ENCODE data around the gene PRRC2C. TPM values are rescaled to one million over a fixed set of nuclear protein-coding genes. Genes with fewer than 3 reads are reported as not detected.

The PRRC2C gene
- total RNA-seq, 2 donors from 2014 or later: 136 to 142 TPM

DNA sequence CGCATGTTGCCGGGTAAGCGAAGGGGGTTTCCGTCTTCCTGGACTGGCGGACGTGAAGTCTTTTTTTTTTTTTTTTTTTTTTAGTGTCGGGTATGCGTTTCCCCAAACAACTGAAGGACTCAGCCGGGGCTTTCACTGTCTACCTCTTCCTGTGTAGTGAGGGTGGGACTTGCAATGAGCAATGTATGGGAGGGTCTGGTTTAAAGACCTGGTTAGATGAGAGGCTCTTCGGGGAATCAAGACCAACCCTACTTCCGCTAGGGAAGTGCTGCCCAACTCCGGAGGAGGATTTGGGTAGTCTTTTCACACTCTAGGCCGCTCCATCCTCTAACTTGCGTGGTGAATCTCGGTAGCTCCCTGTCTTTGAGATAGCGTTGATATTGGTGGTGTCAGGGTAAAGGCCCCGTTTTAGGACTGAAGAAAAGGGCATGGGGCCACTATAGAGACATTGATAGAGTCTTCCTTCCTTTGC is 754 bp downstream of the PRRC2C start:
- Histone ChIP-seq H3K4me3 (peak overlapping the region; percentile 89), H3K36me3 (no peaks in the 10 kb centered on the region), H3K4me1 (peaks cover 15% of the 10 kb centered on the region), H3K9ac (ENCODE audit: low read depth in 2 of 2, low read length in 2 of 2) (peak overlapping the region; percentile 95 to 98), H3K27ac (peak overlapping the region; percentile 100), H3K9me3 (no peaks in the 10 kb centered on the region), H3K27me3 (no peaks in the 10 kb centered on the region)
- intact Hi-C loops (cut with DNase I): no loop called here
- peak; percentile 45 for DNase-seq
- TF ChIP-seq, protein P1, sequence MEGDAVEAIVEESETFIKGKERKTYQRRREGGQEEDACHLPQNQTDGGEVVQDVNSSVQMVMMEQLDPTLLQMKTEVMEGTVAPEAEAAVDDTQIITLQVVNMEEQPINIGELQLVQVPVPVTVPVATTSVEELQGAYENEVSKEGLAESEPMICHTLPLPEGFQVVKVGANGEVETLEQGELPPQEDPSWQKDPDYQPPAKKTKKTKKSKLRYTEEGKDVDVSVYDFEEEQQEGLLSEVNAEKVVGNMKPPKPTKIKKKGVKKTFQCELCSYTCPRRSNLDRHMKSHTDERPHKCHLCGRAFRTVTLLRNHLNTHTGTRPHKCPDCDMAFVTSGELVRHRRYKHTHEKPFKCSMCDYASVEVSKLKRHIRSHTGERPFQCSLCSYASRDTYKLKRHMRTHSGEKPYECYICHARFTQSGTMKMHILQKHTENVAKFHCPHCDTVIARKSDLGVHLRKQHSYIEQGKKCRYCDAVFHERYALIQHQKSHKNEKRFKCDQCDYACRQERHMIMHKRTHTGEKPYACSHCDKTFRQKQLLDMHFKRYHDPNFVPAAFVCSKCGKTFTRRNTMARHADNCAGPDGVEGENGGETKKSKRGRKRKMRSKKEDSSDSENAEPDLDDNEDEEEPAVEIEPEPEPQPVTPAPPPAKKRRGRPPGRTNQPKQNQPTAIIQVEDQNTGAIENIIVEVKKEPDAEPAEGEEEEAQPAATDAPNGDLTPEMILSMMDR (IDR thresholded peaks at IDR 0.05): no peak

DNA sequence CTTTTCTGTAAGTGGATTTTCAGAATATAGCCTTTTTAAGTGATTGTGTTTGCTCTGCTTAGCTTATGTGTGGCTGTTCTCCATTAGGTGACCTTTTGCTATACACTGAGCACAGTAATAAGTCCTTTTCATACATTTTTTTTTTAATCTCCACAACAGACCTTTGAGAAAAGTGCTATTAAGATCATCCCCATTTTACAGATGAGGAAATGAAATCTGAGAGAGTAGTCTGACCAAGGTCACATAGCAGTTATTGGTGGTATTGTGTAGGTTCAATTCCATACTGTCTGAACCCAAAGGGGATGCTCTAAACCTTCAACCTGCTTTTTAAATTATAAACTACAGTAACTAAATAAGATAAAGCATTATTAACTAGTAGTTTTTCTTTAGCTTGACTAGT is 1.7 kb downstream of the PRRC2C start:
- intact Hi-C loops (cut with DNase I): no loop called here
- Histone ChIP-seq H3K4me1 (peaks cover 15% of the 10 kb centered on the region), H3K4me3 (peak overlapping the region; percentile 89), H3K27me3 (no peaks in the 10 kb centered on the region), H3K27ac (no peak overlapping the region), H3K36me3 (no peaks in the 10 kb centered on the region), H3K9me3 (no peaks in the 10 kb centered on the region), H3K9ac (ENCODE audit: low read depth in 2 of 2, low read length in 2 of 2) (peak overlapping the region in 1 of 2 donors; percentile 98)
- TF ChIP-seq, protein P1 (IDR thresholded peaks at IDR 0.05): no peak
- no peak for DNase-seq

DNA sequence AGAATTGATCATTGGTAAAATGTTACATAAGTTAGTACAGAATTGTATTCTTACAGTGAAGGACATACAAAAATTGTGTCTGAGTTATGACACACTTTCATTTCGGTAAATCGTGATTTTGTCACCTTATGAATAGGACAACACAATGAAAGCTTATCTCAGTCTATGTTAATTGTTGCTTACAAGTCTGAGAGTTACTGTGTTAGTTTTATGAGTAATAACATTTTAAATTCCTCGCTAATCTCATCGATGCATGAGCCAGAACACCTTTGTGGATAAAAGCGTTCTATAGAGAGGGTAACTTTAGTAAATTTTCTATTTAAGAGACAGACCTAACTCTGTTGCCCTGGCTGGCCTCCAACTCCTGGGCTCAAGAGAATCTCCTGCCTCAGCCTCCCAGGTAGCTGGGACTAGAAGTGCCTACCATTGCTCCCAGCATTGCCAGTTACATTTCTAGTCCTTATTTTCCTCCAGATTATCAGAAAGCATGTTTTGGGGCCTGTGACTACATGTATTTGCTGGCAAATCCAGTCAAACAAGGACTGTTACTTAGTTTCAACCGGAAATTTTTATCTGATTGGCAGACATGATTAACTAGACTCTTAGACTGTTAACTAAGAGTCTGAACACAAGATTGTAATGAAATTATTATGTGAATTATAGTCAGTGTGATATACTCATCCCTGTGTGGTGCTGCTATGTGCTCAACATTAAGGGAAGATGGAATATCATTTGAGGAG is 3.0 kb downstream of the PRRC2C start:
- H3K9ac ChIP-seq (ENCODE audit: low read depth in 2 of 2, low read length in 2 of 2): no peak overlapping the region
- H3K9me3 ChIP-seq: no peaks in the 10 kb centered on the region
- no peaks in the 10 kb centered on the region for H3K36me3 ChIP-seq
- no peak for DNase-seq
- intact Hi-C loops (cut with DNase I): no loop called here
- TF ChIP-seq, protein P1 (IDR thresholded peaks at IDR 0.05): no peak
- H3K27ac ChIP-seq: no peak overlapping the region
- H3K27me3 ChIP-seq: no peaks in the 10 kb centered on the region
- peaks cover 15% of the 10 kb centered on the region for H3K4me1 ChIP-seq
- H3K4me3 ChIP-seq: no peak overlapping the region

DNA sequence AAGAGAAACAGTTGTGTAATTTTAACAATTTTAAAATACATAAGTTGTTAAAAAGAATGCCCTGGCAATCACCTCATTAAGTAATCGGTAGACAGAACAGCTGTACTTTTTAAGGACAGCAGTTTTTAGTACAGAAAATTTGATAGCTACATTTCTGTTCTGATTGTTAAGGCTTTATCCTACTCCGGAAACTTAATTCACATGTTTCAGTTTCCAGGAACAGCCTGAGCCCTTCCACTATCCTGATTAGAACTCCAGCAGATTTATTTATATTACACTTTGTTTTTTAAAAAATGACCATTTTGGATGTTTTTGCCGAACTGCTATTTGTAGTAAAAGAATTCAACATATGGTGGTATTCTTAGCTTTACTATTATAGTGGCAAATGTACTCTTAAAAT is 8.7 kb downstream of the PRRC2C start:
- DNase-seq: no peak
- Histone ChIP-seq H3K9ac (ENCODE audit: low read depth in 2 of 2, low read length in 2 of 2) (no peak overlapping the region), H3K27me3 (no peaks in the 10 kb centered on the region), H3K27ac (no peak overlapping the region), H3K4me1 (peaks cover 4% of the 10 kb centered on the region), H3K9me3 (no peaks in the 10 kb centered on the region), H3K36me3 (no peaks in the 10 kb centered on the region), H3K4me3 (no peak overlapping the region)
- TF ChIP-seq, protein P1 (IDR thresholded peaks at IDR 0.05): no peak
- intact Hi-C loops (cut with DNase I): no loop called here

DNA sequence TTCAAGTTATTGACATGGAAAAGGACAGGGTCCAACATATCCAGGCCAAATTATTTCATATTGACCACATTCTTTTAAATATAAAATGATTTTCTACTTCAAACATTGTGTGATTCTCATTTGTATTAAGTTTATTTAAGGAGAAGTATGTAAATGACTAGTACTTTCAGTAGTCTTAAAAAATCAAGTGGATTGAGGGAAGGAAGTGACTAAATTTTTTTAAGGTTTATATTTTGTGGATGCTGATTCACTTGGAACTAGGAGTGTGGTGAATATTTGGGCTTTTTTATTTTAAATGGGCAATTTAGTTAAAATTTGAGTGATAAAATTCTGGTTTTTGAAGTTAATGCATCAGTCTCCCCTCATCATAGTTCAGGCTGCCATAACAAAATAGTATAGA is 10.1 kb downstream of the PRRC2C start:
- no peaks in the 10 kb centered on the region for H3K9me3 ChIP-seq
- peaks cover 4% of the 10 kb centered on the region for H3K4me1 ChIP-seq
- no peak overlapping the region for H3K9ac ChIP-seq (ENCODE audit: low read depth in 2 of 2, low read length in 2 of 2)
- intact Hi-C loops (cut with DNase I): no loop called here
- no peak overlapping the region for H3K4me3 ChIP-seq
- no peaks in the 10 kb centered on the region for H3K27me3 ChIP-seq
- DNase-seq: no peak
- H3K27ac ChIP-seq: no peak overlapping the region
- H3K36me3 ChIP-seq: no peaks in the 10 kb centered on the region
- TF ChIP-seq, protein P1 (IDR thresholded peaks at IDR 0.05): no peak

Measured in colonic mucosa (tissue), 4 donors.